ENCODE results near the gene RHBDL1. TPM values are rescaled to one million over a fixed set of nuclear protein-coding genes. Genes with fewer than 3 reads are reported as not detected.

Gene RHBDL1
- total and polyA plus RNA-seq, 2 experiments from 2014 or later = 2.6 to 12.9 TPM

DNA sequence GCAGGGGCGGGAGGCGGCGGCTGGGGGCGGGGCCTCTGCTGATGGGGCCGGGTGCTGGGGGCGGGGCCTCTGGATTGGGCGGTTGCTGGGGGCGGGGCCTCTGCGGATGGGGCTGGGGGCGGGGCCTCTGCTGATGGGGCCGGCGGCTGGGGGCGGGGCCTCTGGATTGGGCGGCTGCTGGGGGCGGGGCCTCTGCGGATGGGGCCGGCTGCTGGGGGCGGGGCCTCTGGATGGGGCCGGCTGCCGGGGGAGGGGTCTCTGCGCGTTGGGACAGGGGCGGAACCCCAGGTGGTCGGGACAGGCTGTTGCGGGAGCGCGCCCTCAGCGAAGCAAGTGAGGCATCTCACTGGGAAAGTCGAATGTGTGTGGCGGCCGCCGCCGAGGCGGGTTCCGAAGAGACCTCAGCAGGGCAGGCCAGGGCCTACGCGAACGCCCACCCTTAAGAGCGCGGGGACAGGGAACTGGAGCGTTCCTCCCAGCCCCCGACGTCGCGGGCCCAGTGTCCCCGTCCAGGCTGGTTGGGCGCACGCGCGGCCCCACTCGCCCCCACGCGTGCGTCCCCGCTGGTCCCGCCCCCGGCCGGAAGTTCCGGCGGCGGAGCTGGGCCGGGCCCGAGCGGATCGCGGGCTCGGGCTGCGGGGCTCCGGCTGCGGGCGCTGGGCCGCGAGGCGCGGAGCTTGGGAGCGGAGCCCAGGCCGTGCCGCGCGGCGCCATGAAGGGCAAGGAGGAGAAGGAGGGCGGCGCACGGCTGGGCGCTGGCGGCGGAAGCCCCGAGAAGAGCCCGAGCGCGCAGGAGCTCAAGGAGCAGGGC, 4.5 kb downstream of the RHBDL1 start, which contains the start of gene STUB1:
TSS of gene STUB1 (plus strand) at position 597 of the 811 bp plus-strand sequence. CDS start at position 713, 116 bp downstream.
- DNase-seq (ENCODE audit: low read depth in 1 of 2, low spot score in 1 of 2) = peak; percentile 91 to 94
- Histone ChIP-seq H3K4me1 (ENCODE audit: low read depth) (peaks cover 14% of the 10 kb centered on the region), H3K36me3 (peaks cover 22% of the 10 kb centered on the region), H3K4me3 (peak within 1 kb of the TSS; percentile 95), H3K27me3 (no peaks in the 10 kb centered on the region), H3K27ac (peak within 1 kb of the TSS; percentile 92), H3K9me3 (ENCODE audit: low read depth) (no peaks in the 10 kb centered on the region)
- TF ChIP-seq CTCF (IDR thresholded peaks at IDR 0.05; ENCODE audit: low read depth, low read length) = no peak

DNA sequence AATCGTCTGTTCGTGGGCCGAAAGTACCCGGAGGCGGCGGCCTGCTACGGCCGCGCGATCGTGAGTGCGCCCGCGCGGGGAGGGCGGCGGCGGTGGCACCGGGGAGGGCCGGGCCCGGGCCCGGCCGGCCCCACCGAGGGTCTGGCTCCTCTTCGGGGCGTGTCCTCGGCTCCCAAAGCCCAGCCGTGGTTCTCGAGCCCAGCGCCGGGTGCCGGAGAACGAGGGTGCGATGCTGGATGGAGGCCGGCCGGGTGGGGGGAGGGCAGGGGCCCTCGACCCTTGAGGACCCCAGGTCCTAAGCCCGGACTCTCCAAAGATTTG, 5.1 kb downstream of the RHBDL1 start:
- peaks cover 24% of the 10 kb centered on the region for H3K36me3 ChIP-seq
- H3K9me3 ChIP-seq (ENCODE audit: low read depth) = no peaks in the 10 kb centered on the region
- TF ChIP-seq CTCF (IDR thresholded peaks at IDR 0.05; ENCODE audit: low read depth, low read length) = no peak
- H3K27ac ChIP-seq = peak overlapping the region; percentile 92
- H3K27me3 ChIP-seq = no peaks in the 10 kb centered on the region
- peaks cover 13% of the 10 kb centered on the region for H3K4me1 ChIP-seq (ENCODE audit: low read depth)
- peak overlapping the region; percentile 95 for H3K4me3 ChIP-seq
- DNase-seq (ENCODE audit: low read depth in 1 of 2, low spot score in 1 of 2) = no peak

DNA sequence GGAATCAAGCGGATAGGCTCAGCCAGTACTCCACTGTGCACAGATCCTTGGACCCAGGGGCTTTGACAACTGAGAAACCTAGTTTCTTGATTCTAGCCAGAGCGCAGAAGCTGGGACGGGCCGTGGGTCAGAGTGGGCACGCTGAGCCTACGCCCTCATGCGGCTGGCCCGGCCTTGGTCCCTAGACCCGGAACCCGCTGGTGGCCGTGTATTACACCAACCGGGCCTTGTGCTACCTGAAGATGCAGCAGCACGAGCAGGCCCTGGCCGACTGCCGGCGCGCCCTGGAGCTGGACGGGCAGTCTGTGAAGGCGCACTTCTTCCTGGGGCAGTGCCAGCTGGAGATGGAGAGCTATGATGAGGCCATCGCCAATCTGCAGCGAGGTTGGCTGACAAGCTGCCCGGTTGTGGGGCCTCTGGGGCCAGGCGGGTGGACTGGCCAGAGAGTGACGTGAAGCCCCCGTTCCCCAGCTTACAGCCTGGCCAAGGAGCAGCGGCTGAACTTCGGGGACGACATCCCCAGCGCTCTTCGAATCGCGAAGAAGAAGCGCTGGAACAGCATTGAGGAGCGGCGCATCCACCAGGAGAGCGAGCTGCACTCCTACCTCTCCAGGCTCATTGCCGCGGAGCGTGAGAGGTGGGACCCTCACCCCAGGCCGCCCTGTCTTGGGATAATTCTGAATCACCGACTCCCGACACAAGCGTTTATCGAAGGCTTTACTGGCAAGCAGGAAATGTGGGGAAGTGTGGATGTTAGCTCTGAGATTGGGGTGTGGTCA, 5.7 kb downstream of the RHBDL1 start:
- peak; percentile 40 to 63 for DNase-seq (ENCODE audit: low read depth in 1 of 2, low spot score in 1 of 2)
- TF ChIP-seq CTCF (IDR thresholded peaks at IDR 0.05; ENCODE audit: low read depth, low read length) = peak; percentile 18
- Histone ChIP-seq H3K27me3 (no peaks in the 10 kb centered on the region), H3K4me3 (peak overlapping the region; percentile 95), H3K27ac (peak overlapping the region; percentile 92), H3K4me1 (ENCODE audit: low read depth) (peaks cover 13% of the 10 kb centered on the region), H3K9me3 (ENCODE audit: low read depth) (no peaks in the 10 kb centered on the region), H3K36me3 (peaks cover 24% of the 10 kb centered on the region)

DNA sequence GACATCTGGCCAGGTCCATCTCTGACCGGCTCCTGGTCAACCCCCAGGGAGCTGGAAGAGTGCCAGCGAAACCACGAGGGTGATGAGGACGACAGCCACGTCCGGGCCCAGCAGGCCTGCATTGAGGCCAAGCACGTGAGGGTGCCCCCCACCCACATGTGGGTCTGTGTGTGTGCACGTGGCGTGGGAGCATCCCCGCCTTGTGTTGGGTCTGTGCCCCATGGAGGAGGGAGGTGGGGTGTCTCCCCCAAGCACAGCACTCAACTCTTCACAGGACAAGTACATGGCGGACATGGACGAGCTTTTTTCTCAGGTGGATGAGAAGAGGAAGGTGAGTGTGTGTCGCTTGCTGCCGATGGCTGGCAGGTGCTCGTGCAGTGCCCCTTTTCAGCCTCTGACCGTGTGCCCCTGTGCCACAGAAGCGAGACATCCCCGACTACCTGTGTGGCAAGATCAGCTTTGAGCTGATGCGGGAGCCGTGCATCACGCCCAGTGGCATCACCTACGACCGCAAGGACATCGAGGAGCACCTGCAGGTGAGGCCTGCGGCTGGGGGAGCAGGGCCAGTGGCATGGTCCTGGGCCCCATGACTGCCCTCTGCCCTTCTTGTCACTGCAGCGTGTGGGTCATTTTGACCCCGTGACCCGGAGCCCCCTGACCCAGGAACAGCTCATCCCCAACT, 6.4 kb downstream of the RHBDL1 start:
- no peak for TF ChIP-seq CTCF (IDR thresholded peaks at IDR 0.05; ENCODE audit: low read depth, low read length)
- no peaks in the 10 kb centered on the region for H3K27me3 ChIP-seq
- peaks cover 13% of the 10 kb centered on the region for H3K4me1 ChIP-seq (ENCODE audit: low read depth)
- peak in 1 of 2 donors; percentile 43 for DNase-seq (ENCODE audit: low read depth in 1 of 2, low spot score in 1 of 2)
- no peaks in the 10 kb centered on the region for H3K9me3 ChIP-seq (ENCODE audit: low read depth)
- no peak overlapping the region for H3K4me3 ChIP-seq
- no peak overlapping the region for H3K27ac ChIP-seq
- peaks cover 29% of the 10 kb centered on the region for H3K36me3 ChIP-seq

All from cardiac muscle cell (in vitro differentiated cells and primary cell).